K562 (cell line): ENCODE results near the gene SGK1.

Experiments used
- CTCF ChIP-seq, 3 experiments: IDR thresholded peaks in 2 of 3; conservative IDR thresholded peaks in 1 of 3; 2 replicates each; pipeline ENCODE4 v1.5.1; 2011 to 2012; ENCODE audit warnings: low read length in 3 of 3, mild to moderate bottlenecking in 3 of 3, control low read depth in 2 of 3, improper control_type of control experiment in 1 of 3, inconsistent platforms in 1 of 3, low read depth in 1 of 3, mixed read lengths in 1 of 3, moderate library complexity in 1 of 3; ENCODE audit not compliant: insufficient read depth in 2 of 3
- EZH2 ChIP-seq: IDR thresholded peaks from 2 replicates; pipeline ENCODE4 v1.6.1; 2012; ENCODE audit warnings: low read depth, mild to moderate bottlenecking, inconsistent platforms, low read length, borderline replicate concordance
- FOXM1 ChIP-seq, 2 experiments: fragments of 450-650 bp in 1 of 2; sonication (generic) in 1 of 2; formaldehyde crosslinking in 1 of 2; IDR thresholded peaks; 2 replicates each; pipeline versions ENCODE4 v1.6.1 to v1.9.0; 2017 to 2022; ENCODE audit warnings: low read depth in 2 of 2, mild to moderate bottlenecking in 2 of 2, missing genetic modification reagents in 1 of 2, moderate library complexity in 1 of 2
- GABPA ChIP-seq: fragments of 200-800 bp; sonication (Bioruptor generic); conservative IDR thresholded peaks from 2 replicates; pipeline ENCODE4 v1.6.1; 2016; ENCODE audit warnings: low read depth, missing genetic modification characterization, missing compliant biosample characterization
- NFYB ChIP-seq: IDR thresholded peaks from 2 replicates; pipeline ENCODE4 v1.6.1; 2011; ENCODE audit warnings: mild to moderate bottlenecking, moderate library complexity; ENCODE audit not compliant: insufficient read length; ENCODE audit errors: extremely low read depth
- SIN3A ChIP-seq, 2 experiments: fragments of 150-350 bp in 1 of 2; IDR thresholded peaks; 2 replicates each; pipeline ENCODE4 v1.6.1; 2011 to 2016; ENCODE audit warnings: borderline replicate concordance in 2 of 2, low read depth in 2 of 2, low read length in 2 of 2, mild to moderate bottlenecking in 2 of 2, moderate library complexity in 2 of 2; ENCODE audit not compliant: control insufficient read depth in 1 of 2
- SRSF1 ChIP-seq: fragments of 200-400 bp; formaldehyde crosslinking; IDR thresholded peaks from 2 replicates; pipeline ENCODE4 v1.6.1; 2017; ENCODE audit warnings: mild to moderate bottlenecking, low read depth, low read length, moderate library complexity
- ZBTB40 ChIP-seq, 2 experiments: fragments of 450-650 bp in 1 of 2; sonication (generic) in 1 of 2; formaldehyde crosslinking in 1 of 2; IDR thresholded peaks; 2 replicates each; pipeline versions ENCODE4 v1.7.1 to v1.9.0; 2016 to 2022; ENCODE audit warnings: inconsistent platforms in 1 of 2, mild to moderate bottlenecking in 1 of 2, missing genetic modification reagents in 1 of 2
- ZNF609 ChIP-seq: sonication (generic); formaldehyde crosslinking; IDR thresholded peaks from 2 replicates; pipeline ENCODE4 v1.8.1; 2023; ENCODE audit warnings: missing genetic modification reagents, mild to moderate bottlenecking, borderline replicate concordance
- ZNF79 ChIP-seq: fragments of 250-450 bp; sonication (Bioruptor Pico); IDR thresholded peaks from 2 replicates; pipeline ENCODE4 v1.4.0; 2020; ENCODE audit warnings: low read depth, mild to moderate bottlenecking, moderate library complexity

GRCh38 chr6:134345789-134346188 lies 27.9 kb upstream of the SGK1 start:
- TF ChIP-seq ZNF609 (CRISPR knock-in tag) (no peak), GABPA (tag) (no peak), SRSF1 (no peak), SIN3A (IDR thresholded peaks at IDR 0.05; ENCODE audit: borderline replicate concordance in 2 of 2, control insufficient read depth in 1 of 2, low read depth in 2 of 2, low read length in 2 of 2) (no peak), FOXM1 (IDR thresholded peaks at IDR 0.05; ENCODE audit: low read depth) (no peak), FOXM1 (CRISPR knock-in tag; IDR thresholded peaks at IDR 0.05; ENCODE audit: low read depth) (no peak), ZBTB40 (IDR thresholded peaks at IDR 0.05) (no peak), ZBTB40 (CRISPR knock-in tag; IDR thresholded peaks at IDR 0.05) (no peak), ZNF79 (no peak), NFYB (no peak), EZH2 (no peak), CTCF (IDR thresholded peaks at IDR 0.05 in 2 of 3, conservative IDR thresholded peaks at IDR 0.05 in 1 of 3; ENCODE audit: insufficient read depth in 2 of 3, low read depth in 1 of 3, low read length in 3 of 3) (no peak)
